HEK293 (cell line): ENCODE measurements around the gene LNX1.

Source experiments
- CTCF ChIP-seq: fragments of 450-650 bp; formaldehyde crosslinking; IDR thresholded peaks from 2 replicates; pipeline ENCODE4 v1.5.1; 2016; ENCODE audit warnings: missing biosample characterization, missing genetic modification characterization
- ZNF140 ChIP-seq: fragments of 450-650 bp; formaldehyde crosslinking; IDR thresholded peaks from 2 replicates; pipeline ENCODE4 v1.5.1; 2016; ENCODE audit warnings: missing biosample characterization, missing genetic modification characterization
- ZNF792 ChIP-seq: fragments of 450-650 bp; formaldehyde crosslinking; IDR thresholded peaks from 2 replicates; pipeline ENCODE4 v1.5.1; 2016; ENCODE audit warnings: missing biosample characterization, missing genetic modification characterization
- ZNF830 ChIP-seq: fragments of 450-650 bp; IDR thresholded peaks from 2 replicates; pipeline ENCODE4 v1.5.0; 2018; ENCODE audit warnings: missing biosample characterization, missing genetic modification characterization, low read depth, mild to moderate bottlenecking, moderate library complexity

- TF ChIP-seq CTCF (no peak), ZNF140 (no peak), ZNF792 (no peak), ZNF830 (tag by site-specific recombination) (no peak)
Observed at GRCh38 chr4:53512608-53513007, 78.7 kb downstream of the LNX1 start.
